GM12801 (cell line): ENCODE data around the gene MON1A.

Experiments
- CTCF ChIP-seq: IDR thresholded peaks from one replicate; pipeline ENCODE4 v1.5.1; 2011; ENCODE audit warnings: control low read depth; ENCODE audit not compliant: insufficient read length; ENCODE audit errors: extremely low read depth

The MON1A gene

GRCh38 chr3:49930168-49930690, 618 bp upstream of the MON1A start:
- TF ChIP-seq CTCF = no peak

DNA sequence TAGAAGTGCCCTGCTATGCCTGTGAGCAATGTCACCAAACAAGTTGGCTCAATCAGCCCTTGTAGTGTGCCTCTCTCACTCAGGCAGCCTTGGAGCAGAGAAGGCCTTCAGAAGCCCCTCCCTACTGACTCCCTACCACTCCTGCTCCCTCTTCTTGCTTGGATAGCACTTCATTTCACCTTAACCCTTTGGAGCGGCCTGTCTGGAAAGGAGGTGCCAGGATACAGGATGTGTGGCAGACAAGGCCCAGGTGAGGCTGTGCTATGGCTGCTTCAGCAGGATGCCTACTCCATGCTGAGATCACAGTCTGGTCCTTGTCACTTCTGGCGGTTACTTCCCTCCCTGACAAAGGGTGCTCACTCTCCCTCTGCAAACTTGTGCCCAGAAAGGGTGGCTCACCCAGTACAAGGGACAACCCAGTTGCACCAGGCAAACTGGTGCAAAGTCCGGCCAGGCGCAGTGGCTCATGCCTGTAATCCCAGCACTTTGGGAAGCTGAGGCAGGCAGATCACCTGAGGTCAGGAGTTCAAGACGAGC, 1.1 kb downstream of the MON1A start:
- no peak for TF ChIP-seq CTCF

GRCh38 chr3:49927798-49928197, 1.8 kb downstream of the MON1A start:
- no peak for TF ChIP-seq CTCF

DNA sequence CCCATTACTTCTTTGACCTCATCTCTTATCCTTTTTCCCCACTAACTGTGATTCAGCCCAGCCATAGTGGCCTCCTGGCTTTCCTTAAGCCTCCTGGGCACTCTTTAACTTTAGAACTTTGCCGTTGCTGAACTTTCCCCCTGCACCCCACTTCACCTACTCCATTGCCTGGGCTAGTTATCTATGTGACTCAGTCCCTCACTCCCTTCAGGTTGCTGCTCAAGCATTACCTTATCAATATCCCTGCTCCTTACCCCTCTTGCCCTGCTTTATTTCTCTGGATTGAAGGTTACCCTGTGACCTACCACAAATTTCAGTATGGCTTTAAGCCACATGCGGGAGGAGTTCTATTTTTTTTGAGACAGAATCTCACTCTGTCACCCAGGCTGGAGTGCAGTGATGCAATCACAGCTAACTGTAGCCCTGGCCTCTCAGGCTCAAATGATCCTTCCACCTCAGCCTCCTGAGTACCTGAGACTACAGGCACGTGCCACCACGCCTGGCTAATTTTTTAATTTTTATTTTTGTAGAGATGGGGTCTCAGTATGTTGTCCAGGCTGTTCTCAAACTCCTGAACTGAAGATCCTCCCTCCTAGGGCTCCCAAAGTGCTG, 3.4 kb downstream of the MON1A start:
- TF ChIP-seq CTCF = no peak

DNA sequence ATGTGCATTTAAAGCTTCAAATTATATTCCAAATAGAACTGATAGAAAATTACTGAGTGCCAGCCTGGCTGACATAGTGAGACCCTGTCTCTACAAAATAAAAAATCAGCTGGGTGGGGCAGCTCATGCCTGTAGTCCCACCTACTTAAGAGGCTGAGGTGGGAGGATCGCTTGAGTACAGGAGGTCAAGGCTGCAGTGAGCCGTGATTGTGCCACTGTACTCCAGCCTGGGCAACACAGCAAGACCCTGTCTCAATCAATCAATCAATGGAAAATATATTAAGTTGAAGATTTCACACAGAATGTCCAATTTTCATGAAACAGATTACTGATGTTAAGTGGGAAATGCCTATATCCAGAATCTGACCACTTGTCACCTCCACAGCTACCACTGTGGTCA, 4.1 kb downstream of the MON1A start:
- TF ChIP-seq CTCF = no peak

DNA sequence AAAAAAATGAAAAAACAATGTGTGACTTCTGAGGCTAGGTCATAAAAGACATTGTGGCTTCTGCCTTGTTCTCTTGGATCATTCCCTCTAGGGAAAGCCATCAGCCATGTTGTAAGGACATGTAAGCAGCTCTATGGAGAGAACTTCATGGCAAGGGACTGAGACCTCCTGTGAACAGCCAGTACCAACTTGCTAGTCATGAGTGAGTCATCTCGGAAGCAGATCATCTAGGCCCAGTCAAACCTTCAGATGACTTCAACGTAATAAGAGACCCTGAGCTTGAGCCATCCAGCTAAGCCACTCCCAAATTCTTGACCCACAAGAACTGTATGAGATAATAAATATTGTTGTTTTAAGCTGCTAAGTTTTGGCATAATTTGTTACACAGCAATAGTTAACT, 4.9 kb downstream of the MON1A start:
- no peak for TF ChIP-seq CTCF

DNA sequence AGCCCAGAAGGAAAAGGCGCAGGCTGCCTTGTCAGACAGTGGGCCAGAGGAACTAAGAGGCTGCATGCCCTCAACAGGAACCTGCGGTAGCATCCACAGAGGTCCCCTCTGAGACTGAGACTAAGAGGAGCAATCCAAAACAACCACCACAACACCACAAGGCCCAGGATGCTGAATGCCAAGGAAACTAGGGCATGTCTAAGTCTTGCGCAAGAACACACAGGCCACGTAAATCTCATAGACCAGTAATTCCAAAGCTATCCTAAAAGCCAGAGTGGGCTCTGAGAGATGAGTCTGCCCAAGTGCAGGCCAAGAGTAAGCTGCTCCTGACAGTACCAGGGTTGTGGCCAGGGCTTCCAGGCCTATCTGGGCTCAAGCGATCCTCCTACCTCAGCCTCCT, 12.9 kb downstream of the MON1A start:
- no peak for TF ChIP-seq CTCF
